ENCODE measurements around the gene C4B.
"Not testable (repeated sequence)": the region's sequence is repeated elsewhere in the genome, so short reads cannot be mapped to it uniquely, and the experiment has no call there.

Gene C4B

GRCh38 chr6:31978831-31979230 is 35.8 kb upstream of the C4B start:
- no peak for TF ChIP-seq CTCF (IDR thresholded peaks at IDR 0.05; ENCODE audit: poor library complexity, severe bottlenecking)
- Histone ChIP-seq H3K36me3 (ENCODE audit: low read depth) (peaks cover 10% of the 10 kb centered on the region), H3K4me3 (ENCODE audit: severe bottlenecking) (no peak overlapping the region), H3K27me3 (ENCODE audit: insufficient read depth, poor library complexity, severe bottlenecking) (no peaks in the 10 kb centered on the region), H3K27ac (ENCODE audit: poor library complexity, severe bottlenecking) (no peak overlapping the region), H3K4me1 (ENCODE audit: insufficient read depth, poor library complexity, severe bottlenecking) (no peaks in the 10 kb centered on the region), H3K9me3 (ENCODE audit: severe bottlenecking) (no peaks in the 10 kb centered on the region)
- ATAC-seq (ENCODE audit: low read depth) = no peak
- DNase-seq (ENCODE audit: low spot score) = no peak

GRCh38 chr6:31979238-31979898 is 35.2 kb upstream of the C4B start:
- H3K36me3 ChIP-seq (ENCODE audit: low read depth) = peaks cover 10% of the 10 kb centered on the region
- DNase-seq (ENCODE audit: low spot score) (no peak), ATAC-seq (ENCODE audit: low read depth) (no peak)
- no peak overlapping the region for H3K4me3 ChIP-seq (ENCODE audit: severe bottlenecking)
- H3K4me1 ChIP-seq (ENCODE audit: insufficient read depth, poor library complexity, severe bottlenecking) = no peaks in the 10 kb centered on the region
- H3K27me3 ChIP-seq (ENCODE audit: insufficient read depth, poor library complexity, severe bottlenecking) = no peaks in the 10 kb centered on the region
- no peak for TF ChIP-seq CTCF (IDR thresholded peaks at IDR 0.05; ENCODE audit: poor library complexity, severe bottlenecking)
- H3K27ac ChIP-seq (ENCODE audit: poor library complexity, severe bottlenecking) = no peak overlapping the region
- H3K9me3 ChIP-seq (ENCODE audit: severe bottlenecking) = no peaks in the 10 kb centered on the region

- H3K4me3 ChIP-seq (ENCODE audit: severe bottlenecking); H3K4me1 ChIP-seq (ENCODE audit: insufficient read depth, poor library complexity, severe bottlenecking); H3K27ac ChIP-seq (ENCODE audit: poor library complexity, severe bottlenecking); H3K27me3 ChIP-seq (ENCODE audit: insufficient read depth, poor library complexity, severe bottlenecking); H3K9me3 ChIP-seq (ENCODE audit: severe bottlenecking); DNase-seq (ENCODE audit: low spot score); ATAC-seq (ENCODE audit: low read depth): not testable (repeated sequence)
- H3K36me3 ChIP-seq (ENCODE audit: low read depth) = peaks cover 10% of the 10 kb centered on the region
These were observed 34.3 kb upstream of the C4B start for GRCh38 chr6:31980195-31980876.

GRCh38 chr6:31980998-31981397 is 33.6 kb upstream of the C4B start:
- H3K36me3 ChIP-seq (ENCODE audit: low read depth) = peaks cover 10% of the 10 kb centered on the region
- ATAC-seq (ENCODE audit: low read depth); H3K4me3 ChIP-seq (ENCODE audit: severe bottlenecking); DNase-seq (ENCODE audit: low spot score); H3K9me3 ChIP-seq (ENCODE audit: severe bottlenecking); H3K27me3 ChIP-seq (ENCODE audit: insufficient read depth, poor library complexity, severe bottlenecking); H3K27ac ChIP-seq (ENCODE audit: poor library complexity, severe bottlenecking); H3K4me1 ChIP-seq (ENCODE audit: insufficient read depth, poor library complexity, severe bottlenecking): not testable (repeated sequence)

- H3K36me3 ChIP-seq (ENCODE audit: low read depth) = peaks cover 10% of the 10 kb centered on the region
- H3K4me1 ChIP-seq (ENCODE audit: insufficient read depth, poor library complexity, severe bottlenecking); H3K9me3 ChIP-seq (ENCODE audit: severe bottlenecking); H3K27me3 ChIP-seq (ENCODE audit: insufficient read depth, poor library complexity, severe bottlenecking); H3K4me3 ChIP-seq (ENCODE audit: severe bottlenecking); H3K27ac ChIP-seq (ENCODE audit: poor library complexity, severe bottlenecking); ATAC-seq (ENCODE audit: low read depth); DNase-seq (ENCODE audit: low spot score): not testable (repeated sequence)
These were observed 32.9 kb upstream of the C4B start, which contains the start of gene C4A for GRCh38 chr6:31981744-31982143. C4A (plus strand) TSS chr6:31982057; CDS start chr6:31982108, 51 bp downstream.

- H3K27ac ChIP-seq (ENCODE audit: poor library complexity, severe bottlenecking); H3K4me3 ChIP-seq (ENCODE audit: severe bottlenecking); H3K36me3 ChIP-seq (ENCODE audit: low read depth); H3K4me1 ChIP-seq (ENCODE audit: insufficient read depth, poor library complexity, severe bottlenecking); ATAC-seq (ENCODE audit: low read depth); H3K9me3 ChIP-seq (ENCODE audit: severe bottlenecking); H3K27me3 ChIP-seq (ENCODE audit: insufficient read depth, poor library complexity, severe bottlenecking); DNase-seq (ENCODE audit: low spot score): not testable (repeated sequence)
These were observed 25.2 kb upstream of the C4B start for GRCh38 chr6:31989363-31989762.

- H3K36me3 ChIP-seq (ENCODE audit: low read depth); DNase-seq (ENCODE audit: low spot score); H3K4me3 ChIP-seq (ENCODE audit: severe bottlenecking); H3K27me3 ChIP-seq (ENCODE audit: insufficient read depth, poor library complexity, severe bottlenecking); ATAC-seq (ENCODE audit: low read depth); H3K4me1 ChIP-seq (ENCODE audit: insufficient read depth, poor library complexity, severe bottlenecking); H3K27ac ChIP-seq (ENCODE audit: poor library complexity, severe bottlenecking); H3K9me3 ChIP-seq (ENCODE audit: severe bottlenecking): not testable (repeated sequence)
These were observed 20.2 kb upstream of the C4B start for GRCh38 chr6:31994421-31994820.

GRCh38 chr6:31996385-31996784 is 18.2 kb upstream of the C4B start:
- H3K4me1 ChIP-seq (ENCODE audit: insufficient read depth, poor library complexity, severe bottlenecking); H3K4me3 ChIP-seq (ENCODE audit: severe bottlenecking); H3K27ac ChIP-seq (ENCODE audit: poor library complexity, severe bottlenecking); H3K9me3 ChIP-seq (ENCODE audit: severe bottlenecking); H3K36me3 ChIP-seq (ENCODE audit: low read depth); ATAC-seq (ENCODE audit: low read depth); DNase-seq (ENCODE audit: low spot score); H3K27me3 ChIP-seq (ENCODE audit: insufficient read depth, poor library complexity, severe bottlenecking): not testable (repeated sequence)

- not testable (repeated sequence) for H3K36me3 ChIP-seq (ENCODE audit: low read depth); H3K4me3 ChIP-seq (ENCODE audit: severe bottlenecking); DNase-seq (ENCODE audit: low spot score); H3K4me1 ChIP-seq (ENCODE audit: insufficient read depth, poor library complexity, severe bottlenecking); ATAC-seq (ENCODE audit: low read depth); H3K27me3 ChIP-seq (ENCODE audit: insufficient read depth, poor library complexity, severe bottlenecking); H3K27ac ChIP-seq (ENCODE audit: poor library complexity, severe bottlenecking); H3K9me3 ChIP-seq (ENCODE audit: severe bottlenecking)
These were observed 11.9 kb upstream of the C4B start for GRCh38 chr6:32002546-32003268.
